GM12872 (cell line): Measurements from ENCODE around the gene GRAMD4.

Source experiments
- CTCF ChIP-seq: IDR thresholded peaks from 3 replicates; pipeline ENCODE4 v1.5.1; 2011; ENCODE audit warnings: low read depth, mild to moderate bottlenecking, low read length, moderate library complexity; ENCODE audit not compliant: insufficient read depth

GRAMD4 gene

GRCh38 chr22:46626911-46627805 is 7.0 kb downstream of the GRAMD4 start:
- no peak for TF ChIP-seq CTCF

GRCh38 chr22:46627806-46628482 is 7.8 kb downstream of the GRAMD4 start:
- TF ChIP-seq CTCF, result no peak

- TF ChIP-seq CTCF, result no peak
Observed at GRCh38 chr22:46628756-46629155, 8.6 kb downstream of the GRAMD4 start.

GRCh38 chr22:46629291-46629690 is 9.1 kb downstream of the GRAMD4 start:
- no peak for TF ChIP-seq CTCF

GRCh38 chr22:46631113-46631512 is 10.9 kb downstream of the GRAMD4 start:
- no peak for TF ChIP-seq CTCF

- no peak for TF ChIP-seq CTCF
Observed at GRCh38 chr22:46632646-46633249, 12.6 kb downstream of the GRAMD4 start.

- no peak for TF ChIP-seq CTCF
Observed at GRCh38 chr22:46633334-46633890, 13.2 kb downstream of the GRAMD4 start.
